ENCODE results near the gene PTPRE.

GRCh38 chr10:127966875-127967274 is 60.0 kb downstream of the PTPRE start:
- TF ChIP-seq CTCF (IDR thresholded peaks at IDR 0.05; ENCODE audit: low read depth, low read length, missing input control) (no peak), MAX (IDR thresholded peaks at IDR 0.05) (no peak), JUND (IDR thresholded peaks at IDR 0.05) (no peak), REST (IDR thresholded peaks at IDR 0.05) (no peak), RAD21 (IDR thresholded peaks at IDR 0.05) (no peak), YY1 (IDR thresholded peaks at IDR 0.05) (no peak), RXRA (IDR thresholded peaks at IDR 0.05) (no peak), FOXA2 (IDR thresholded peaks at IDR 0.05) (no peak)

All from liver (tissue), 3 donors.